PC-3 (cell line): ENCODE measurements around the gene OR4F17.
"Not testable (repeated sequence)": the region's sequence is repeated elsewhere in the genome, so short reads cannot be mapped to it uniquely, and the experiment has no call there.

Experiments
- EZH2 ChIP-seq: fragments of 300-600 bp; sonication (generic); IDR thresholded peaks from one replicate; pipeline ENCODE4 v1.6.1; 2017; ENCODE audit warnings: antibody characterized with exemption, mild to moderate bottlenecking, low read length; ENCODE audit not compliant: unreplicated experiment
- TF ChIP-seq, protein P1 (sequence below): fragments of 300-600 bp; sonication (generic); conservative IDR thresholded peaks from 2 replicates; pipeline ENCODE4 v1.5.1; 2017; ENCODE audit warnings: antibody characterized with exemption, low read depth, mild to moderate bottlenecking, low read length

DNA sequence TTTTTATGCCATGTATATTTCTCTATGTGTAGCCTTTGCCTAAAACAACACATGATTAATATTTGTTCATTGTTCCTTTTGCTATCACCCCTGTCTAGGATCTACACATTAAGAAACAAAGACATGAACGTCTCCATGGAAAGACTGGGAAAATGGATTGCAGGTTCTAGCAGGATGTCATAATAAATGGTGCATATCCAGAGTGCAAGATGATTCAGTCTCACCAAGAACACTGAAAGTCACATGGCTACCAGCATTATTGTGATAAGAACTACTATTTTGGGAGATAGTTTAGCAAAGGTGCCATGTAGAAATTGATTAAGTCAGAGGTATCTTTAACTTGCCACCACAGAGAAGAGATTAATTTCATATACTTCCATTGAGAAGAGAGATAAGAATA lies 12.1 kb upstream of the OR4F17 start:
- TF ChIP-seq, protein P1, sequence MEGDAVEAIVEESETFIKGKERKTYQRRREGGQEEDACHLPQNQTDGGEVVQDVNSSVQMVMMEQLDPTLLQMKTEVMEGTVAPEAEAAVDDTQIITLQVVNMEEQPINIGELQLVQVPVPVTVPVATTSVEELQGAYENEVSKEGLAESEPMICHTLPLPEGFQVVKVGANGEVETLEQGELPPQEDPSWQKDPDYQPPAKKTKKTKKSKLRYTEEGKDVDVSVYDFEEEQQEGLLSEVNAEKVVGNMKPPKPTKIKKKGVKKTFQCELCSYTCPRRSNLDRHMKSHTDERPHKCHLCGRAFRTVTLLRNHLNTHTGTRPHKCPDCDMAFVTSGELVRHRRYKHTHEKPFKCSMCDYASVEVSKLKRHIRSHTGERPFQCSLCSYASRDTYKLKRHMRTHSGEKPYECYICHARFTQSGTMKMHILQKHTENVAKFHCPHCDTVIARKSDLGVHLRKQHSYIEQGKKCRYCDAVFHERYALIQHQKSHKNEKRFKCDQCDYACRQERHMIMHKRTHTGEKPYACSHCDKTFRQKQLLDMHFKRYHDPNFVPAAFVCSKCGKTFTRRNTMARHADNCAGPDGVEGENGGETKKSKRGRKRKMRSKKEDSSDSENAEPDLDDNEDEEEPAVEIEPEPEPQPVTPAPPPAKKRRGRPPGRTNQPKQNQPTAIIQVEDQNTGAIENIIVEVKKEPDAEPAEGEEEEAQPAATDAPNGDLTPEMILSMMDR, result not testable (repeated sequence)
- not testable (repeated sequence) for TF ChIP-seq EZH2
